Head of caudate nucleus (tissue), 42 donors: Measurements from ENCODE around the gene RNF223.

Experiments
- DNase-seq, 42 donors: peaks; one replicate each; pipeline versions ENCODE4 v3.0.0 to v3.0.0-alpha.2; 2020 to 2021; ENCODE audit warnings: mixed read lengths in 7 of 42
- intact Hi-C: fragments of 100-400 bp; cut with DNase I; formaldehyde crosslinking; loops from one replicate; pipeline ENCODE4 v1.15.0; 2022

Gene RNF223

DNA sequence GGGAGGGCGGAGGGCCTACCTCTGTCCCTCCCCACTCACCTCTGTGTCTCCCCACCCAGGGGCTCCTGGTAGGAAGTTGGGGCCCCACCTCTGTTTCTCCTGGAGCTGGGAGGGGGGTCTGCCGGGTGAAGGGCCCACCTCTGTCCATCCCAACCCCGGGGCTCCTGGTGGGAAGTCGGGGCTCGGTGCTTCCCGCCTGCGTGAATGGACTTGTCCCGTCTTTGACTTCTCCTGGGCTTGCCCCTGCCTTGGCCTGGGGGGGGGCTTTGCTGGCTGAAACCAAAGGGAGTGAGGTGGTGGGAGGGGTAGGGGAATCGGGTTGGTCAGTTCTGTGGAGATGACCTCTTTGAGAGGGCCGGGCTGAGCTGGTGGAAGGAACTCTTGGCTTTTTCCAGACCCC lies 48.4 kb downstream of the RNF223 start:
- intact Hi-C loops, result no loop called here

GRCh38 chr1:1024771-1025699 lies 49.1 kb downstream of the RNF223 start:
- intact Hi-C loops, result no loop called here
- peak in 28 of 42 donors; percentile 26 to 83 (median 58) for DNase-seq

More for the DNA sequence above, 48.4 kb downstream of the RNF223 start:
- DNase-seq, result no peak

DNA sequence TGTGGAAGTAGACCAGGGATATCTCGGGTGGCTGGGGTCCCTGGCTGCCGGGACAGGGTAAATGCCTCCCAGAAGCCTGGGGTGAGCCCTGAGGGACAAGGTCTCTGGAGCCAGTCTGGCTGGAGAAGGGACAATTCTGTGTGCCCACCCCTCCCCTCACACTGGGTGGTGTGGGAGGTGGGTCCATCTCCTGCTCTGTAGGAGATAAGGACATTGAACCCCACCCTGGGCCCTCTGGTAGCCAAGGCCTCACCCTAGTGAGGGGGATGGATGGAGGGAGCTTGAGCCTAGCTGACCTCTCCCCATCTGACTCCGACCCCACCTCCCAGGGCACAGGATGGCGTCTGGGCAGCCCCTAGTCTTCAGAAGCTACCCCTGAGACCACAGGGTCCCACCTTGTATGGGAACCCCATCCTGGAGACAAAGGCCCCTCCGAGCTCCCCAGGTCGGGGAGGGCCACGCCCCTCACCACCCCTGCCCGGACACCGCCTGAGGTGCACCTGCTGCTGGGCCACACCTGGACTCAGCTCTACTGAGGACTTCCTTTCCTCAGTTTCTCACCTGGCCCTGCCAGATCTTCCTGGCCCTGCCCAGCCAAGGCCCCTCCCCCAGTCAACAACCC lies 49.8 kb downstream of the RNF223 start:
- intact Hi-C loops, result no loop called here
- no peak for DNase-seq

DNA sequence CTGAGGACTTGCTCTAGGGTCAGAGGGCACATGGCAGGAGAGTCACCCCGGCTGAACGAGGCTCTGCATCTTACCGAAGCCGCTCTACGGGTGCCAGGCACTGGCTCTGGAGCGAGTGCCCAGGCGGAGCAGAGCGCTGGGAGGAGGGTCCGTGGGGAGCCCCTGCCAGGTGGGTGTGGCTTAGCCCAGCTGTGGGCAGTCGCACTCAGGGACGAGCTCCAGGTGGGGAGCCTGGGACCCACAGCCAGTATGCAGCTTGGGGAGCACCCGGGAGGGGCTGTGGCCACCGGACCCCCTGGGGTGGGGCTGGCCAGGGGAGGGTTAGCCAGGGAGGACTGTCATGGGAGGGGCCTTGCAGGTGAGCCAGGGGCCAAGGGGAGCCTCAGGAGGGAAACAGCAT lies 50.4 kb downstream of the RNF223 start:
- DNase-seq, result peak in 3 of 42 donors; percentile 18 to 57 (median 43)
- intact Hi-C loops, result no loop called here

DNA sequence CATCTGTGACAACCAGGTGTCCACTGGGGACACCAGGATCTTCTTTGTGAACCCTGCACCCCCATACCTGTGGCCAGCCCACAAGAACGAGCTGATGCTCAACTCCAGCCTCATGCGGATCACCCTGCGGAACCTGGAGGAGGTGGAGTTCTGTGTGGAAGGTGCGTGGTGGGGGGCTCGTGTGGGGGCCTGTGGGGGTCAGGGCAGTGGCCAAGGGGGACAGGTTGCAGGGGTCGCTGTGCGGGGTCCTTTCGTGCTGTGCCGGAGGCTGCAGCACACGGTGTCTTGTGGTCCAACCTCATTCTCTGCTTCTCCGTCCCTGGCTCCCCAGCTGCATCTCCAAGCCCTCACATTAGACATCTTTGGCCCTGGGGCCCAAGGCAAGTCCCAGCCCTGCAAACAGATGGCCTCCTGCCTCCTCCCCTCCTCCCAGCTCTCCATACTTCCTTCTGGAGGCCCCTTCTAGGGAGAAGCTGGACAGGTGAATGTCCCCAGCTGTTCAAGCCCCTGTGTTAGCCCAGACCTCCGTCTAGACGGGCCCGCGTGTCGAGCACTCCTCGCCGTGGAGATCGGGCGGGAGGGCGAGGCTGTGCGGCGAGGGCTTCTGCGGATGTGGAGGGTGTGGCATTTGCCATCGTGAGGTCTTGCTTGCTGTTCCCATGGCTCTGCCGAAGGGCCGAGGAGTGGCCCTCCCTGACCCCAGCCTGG lies 51.6 kb downstream of the RNF223 start:
- intact Hi-C loops, result no loop called here
- DNase-seq, result peak in 1 of 42 donors; percentile 4

DNA sequence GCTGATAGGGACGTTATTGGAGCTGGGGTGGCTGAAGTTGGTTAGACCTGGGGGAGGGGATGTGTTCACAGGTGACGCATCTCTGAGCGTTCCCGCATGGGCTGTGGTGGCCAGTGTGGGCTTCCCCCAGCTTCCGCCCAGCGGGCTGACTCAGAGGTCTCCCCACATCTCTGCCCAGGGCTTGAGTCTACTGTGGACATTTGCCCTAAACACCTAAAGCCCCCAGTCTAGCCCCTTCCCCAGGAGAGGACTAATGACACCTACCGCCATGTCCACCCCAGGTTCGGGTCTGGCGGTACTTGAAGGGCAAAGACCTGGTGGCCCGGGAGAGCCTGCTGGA lies 52.2 kb downstream of the RNF223 start:
- peak in 1 of 42 donors; percentile 3 for DNase-seq
- intact Hi-C loops, result no loop called here

DNA sequence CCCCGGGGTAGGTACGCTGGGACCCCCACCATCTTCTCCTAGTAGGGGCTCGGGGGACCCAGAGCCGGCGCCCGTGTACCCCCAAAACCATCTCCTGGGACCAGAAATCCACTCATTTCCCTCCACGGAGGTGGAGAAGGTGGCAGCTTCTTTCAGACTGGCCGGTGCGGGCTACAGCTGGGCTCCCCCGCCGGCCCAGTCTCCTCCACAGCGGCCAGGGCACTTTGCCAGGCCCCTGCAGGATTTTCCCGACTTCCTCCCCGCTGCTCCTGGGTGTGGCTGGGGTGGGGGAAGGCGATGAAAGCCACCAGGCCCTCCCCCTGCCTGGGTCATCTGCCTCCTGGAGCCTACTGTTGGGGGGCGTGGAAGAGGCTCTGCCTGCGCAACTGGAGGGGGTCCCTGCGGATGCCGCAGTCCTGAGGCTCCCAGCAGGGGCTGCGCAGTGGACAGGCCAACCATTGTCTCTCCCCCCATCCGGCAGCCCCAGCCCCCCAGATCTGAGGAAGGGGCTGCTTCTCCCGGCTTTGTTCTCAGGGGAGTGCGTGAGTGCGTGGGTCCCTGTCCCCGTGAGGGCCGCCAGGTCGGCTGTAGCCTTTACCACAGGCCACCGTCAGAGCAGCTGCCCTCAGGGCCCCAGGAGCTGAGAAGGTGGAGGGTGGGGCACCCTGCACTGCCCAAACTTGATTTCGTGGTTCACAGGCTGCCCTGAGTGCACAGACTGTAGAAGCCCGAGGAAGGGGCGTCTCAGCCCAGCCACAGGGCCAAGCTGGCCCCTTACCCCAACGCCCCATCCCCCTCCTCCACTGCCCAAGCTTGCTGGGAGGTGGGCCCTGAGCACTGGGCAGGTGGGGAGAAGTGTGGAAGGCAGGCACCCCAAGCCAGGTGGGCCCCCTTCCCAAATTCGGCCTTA lies 52.8 kb downstream of the RNF223 start:
- DNase-seq, result peak in 6 of 42 donors; percentile 4 to 68 (median 40)
- intact Hi-C loops, result no loop called here
